Fibroblast of gingiva (primary cell): ENCODE results near the gene BRF1.

Experiments used
- DNase-seq: peaks from one replicate; pipeline ENCODE4 v3.0.0-alpha.2; 2011; ENCODE audit warnings: low read depth

Gene BRF1

GRCh38 chr14:105226198-105226597 is 74.6 kb downstream of the BRF1 start:
- DNase-seq, result no peak

GRCh38 chr14:105224845-105225570 is 75.8 kb downstream of the BRF1 start:
- no peak for DNase-seq

- no peak for DNase-seq
Observed at GRCh38 chr14:105223770-105224544, 76.8 kb downstream of the BRF1 start.

GRCh38 chr14:105223260-105223659 is 77.5 kb downstream of the BRF1 start:
- no peak for DNase-seq

GRCh38 chr14:105221598-105222178 is 79.1 kb downstream of the BRF1 start:
- DNase-seq, result no peak

- no peak for DNase-seq
Observed at GRCh38 chr14:105220699-105221597, 79.9 kb downstream of the BRF1 start.

- no peak for DNase-seq
Observed at GRCh38 chr14:105219753-105220152, 81.0 kb downstream of the BRF1 start.

- no peak for DNase-seq
Observed at GRCh38 chr14:105219043-105219612, 81.7 kb downstream of the BRF1 start.

- no peak for DNase-seq
Observed at GRCh38 chr14:105218611-105219010, 82.2 kb downstream of the BRF1 start.

- no peak for DNase-seq
Observed at GRCh38 chr14:105217774-105218173, 83.0 kb downstream of the BRF1 start.

GRCh38 chr14:105216490-105217247 is 84.1 kb downstream of the BRF1 start:
- no peak for DNase-seq

- DNase-seq, result no peak
Observed at GRCh38 chr14:105215602-105216001, 85.2 kb downstream of the BRF1 start.

GRCh38 chr14:105214324-105214915 is 86.4 kb downstream of the BRF1 start:
- no peak for DNase-seq

- no peak for DNase-seq
Observed at GRCh38 chr14:105213361-105213760, 87.4 kb downstream of the BRF1 start.

- no peak for DNase-seq
Observed at GRCh38 chr14:105212541-105213300, 88.1 kb downstream of the BRF1 start.

- no peak for DNase-seq
Observed at GRCh38 chr14:105211758-105212089, 89.1 kb downstream of the BRF1 start.

GRCh38 chr14:105211086-105211757 is 89.6 kb downstream of the BRF1 start:
- DNase-seq, result no peak

- no peak for DNase-seq
Observed at GRCh38 chr14:105210266-105211025, 90.4 kb downstream of the BRF1 start.

GRCh38 chr14:105209646-105210045 is 91.2 kb downstream of the BRF1 start:
- no peak for DNase-seq
